Measurements from ENCODE around the gene SERPING1.

DNA sequence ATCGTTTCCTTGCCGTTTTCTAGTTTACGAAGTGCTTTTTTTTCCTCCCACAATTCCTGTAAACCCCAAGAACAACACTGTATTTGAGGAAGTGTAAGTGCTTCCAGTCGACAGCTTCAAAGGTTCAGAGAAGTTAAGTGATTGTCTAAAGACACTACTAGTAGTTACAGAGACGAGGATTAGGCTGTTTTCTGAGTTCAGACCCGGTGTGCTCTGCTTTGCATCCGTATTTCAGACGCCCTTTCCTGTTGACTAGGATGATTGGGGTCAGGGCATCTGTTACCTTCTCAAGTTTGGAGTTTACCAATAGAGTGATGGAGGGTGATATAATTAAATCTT lies 60.5 kb downstream of the SERPING1 start:
- TF ChIP-seq, protein P1, sequence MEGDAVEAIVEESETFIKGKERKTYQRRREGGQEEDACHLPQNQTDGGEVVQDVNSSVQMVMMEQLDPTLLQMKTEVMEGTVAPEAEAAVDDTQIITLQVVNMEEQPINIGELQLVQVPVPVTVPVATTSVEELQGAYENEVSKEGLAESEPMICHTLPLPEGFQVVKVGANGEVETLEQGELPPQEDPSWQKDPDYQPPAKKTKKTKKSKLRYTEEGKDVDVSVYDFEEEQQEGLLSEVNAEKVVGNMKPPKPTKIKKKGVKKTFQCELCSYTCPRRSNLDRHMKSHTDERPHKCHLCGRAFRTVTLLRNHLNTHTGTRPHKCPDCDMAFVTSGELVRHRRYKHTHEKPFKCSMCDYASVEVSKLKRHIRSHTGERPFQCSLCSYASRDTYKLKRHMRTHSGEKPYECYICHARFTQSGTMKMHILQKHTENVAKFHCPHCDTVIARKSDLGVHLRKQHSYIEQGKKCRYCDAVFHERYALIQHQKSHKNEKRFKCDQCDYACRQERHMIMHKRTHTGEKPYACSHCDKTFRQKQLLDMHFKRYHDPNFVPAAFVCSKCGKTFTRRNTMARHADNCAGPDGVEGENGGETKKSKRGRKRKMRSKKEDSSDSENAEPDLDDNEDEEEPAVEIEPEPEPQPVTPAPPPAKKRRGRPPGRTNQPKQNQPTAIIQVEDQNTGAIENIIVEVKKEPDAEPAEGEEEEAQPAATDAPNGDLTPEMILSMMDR (IDR thresholded peaks at IDR 0.05; ENCODE audit: low read length) = no peak
- no peak for TF ChIP-seq EZH2 (IDR thresholded peaks at IDR 0.05; ENCODE audit: borderline replicate concordance, low read length)

All from OCI-LY1 (cell line).